Activated CD4-positive, alpha-beta T cell treated with anti-CD3 and anti-CD28 coated beads for 36 hours (primary cell): ENCODE measurements around the gene ULK2. TPM values are rescaled to one million over a fixed set of nuclear protein-coding genes. Genes with fewer than 3 reads are reported as not detected.

Source experiments
- ATAC-seq: fragments of 200-7000 bp; cut with Tn5 transposase; one replicate; pipeline ENCODE4 v1.10.0; 2021; ENCODE audit warnings: mild to moderate bottlenecking, moderate library complexity
- CTCF ChIA-PET: fragments of 350-600 bp; sonication (Branson Sonifier 250); formaldehyde crosslinking; loops from one replicate; lab custom pipeline; 2021; ENCODE audit warnings: antibody characterized with exemption; lab: Charles Lee
- POLR2A ChIA-PET: fragments of 350-600 bp; sonication (Branson Sonifier 250); formaldehyde crosslinking; loops from one replicate; lab custom pipeline; 2021; ENCODE audit warnings: antibody characterized with exemption, inconsistent platforms; lab: Charles Lee
- DNase-seq: peaks from one replicate; pipeline ENCODE4 v3.0.0-alpha.2; 2020
- H3K27ac Mint-ChIP-seq: one replicate; pipeline ENCODE4 v1.8.0; 2021; ENCODE audit warnings: mixed read lengths
- H3K27me3 Mint-ChIP-seq: one replicate; pipeline ENCODE4 v1.8.0; 2021; ENCODE audit warnings: mixed read lengths
- H3K36me3 Mint-ChIP-seq: one replicate; pipeline ENCODE4 v1.8.0; 2021; ENCODE audit warnings: low read depth, mixed read lengths
- H3K4me1 Mint-ChIP-seq: one replicate; pipeline ENCODE4 v1.8.0; 2021; ENCODE audit warnings: mixed read lengths
- H3K4me3 Mint-ChIP-seq: one replicate; pipeline ENCODE4 v1.8.0; 2021; ENCODE audit warnings: mild to moderate bottlenecking, moderate library complexity, mixed read lengths
- H3K9me3 Mint-ChIP-seq: one replicate; pipeline ENCODE4 v1.8.0; 2021; ENCODE audit warnings: low read depth, mixed read lengths
- intact Hi-C, 2 experiments: fragments of 100-400 bp; cut with DNase I in 1 of 2; cut with micrococcal nuclease in 1 of 2; formaldehyde crosslinking; loops; one replicate each; pipeline versions ENCODE4 v1.14.2 to v1.15.1; 2022 to 2024; cut with DNase I, micrococcal nuclease
- total RNA-seq, 2 experiments: library from RNA; stranded (reverse); gene quantifications; one replicate each; pipeline ENCODE4 v1.2.3, GENCODE V29; 2021

Gene ULK2
- total RNA-seq, 2 experiments from 2014 or later, result 12.9 to 13.1 TPM

DNA sequence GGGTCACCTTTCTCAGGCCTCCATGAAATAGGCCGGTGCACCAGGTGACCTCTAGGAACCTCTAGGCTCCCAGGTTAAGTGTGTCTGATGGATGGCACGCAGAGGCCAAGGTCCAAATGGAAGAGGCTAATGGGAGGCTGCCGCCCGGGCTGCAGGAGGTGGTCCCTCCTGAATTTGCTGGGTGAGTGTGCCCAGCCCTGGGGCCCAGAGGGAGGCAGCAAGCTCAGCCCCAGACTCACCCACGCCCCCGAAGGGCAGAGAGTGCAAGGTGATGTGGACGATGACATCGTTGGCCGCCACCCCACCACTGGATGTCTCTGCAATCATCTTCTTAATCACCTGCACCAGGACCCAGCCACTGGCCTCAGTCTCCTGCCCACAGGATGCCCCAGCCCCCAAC lies 129.0 kb downstream of the ULK2 start:
- H3K4me1 Mint-ChIP-seq, result no peaks in the 10 kb centered on the region
- H3K27ac Mint-ChIP-seq, result no peak overlapping the region
- no peaks in the 10 kb centered on the region for H3K9me3 Mint-ChIP-seq
- no peak for DNase-seq
- no peak for ATAC-seq
- ChIA-PET POLR2A (no interaction called here), CTCF (no interaction called here)
- no peaks in the 10 kb centered on the region for H3K27me3 Mint-ChIP-seq
- intact Hi-C loops, result no loop called here
- H3K36me3 Mint-ChIP-seq, result no peaks in the 10 kb centered on the region
- H3K4me3 Mint-ChIP-seq, result no peak overlapping the region

- no peaks in the 10 kb centered on the region for H3K36me3 Mint-ChIP-seq
Measured at GRCh38 chr17:19738073-19738449, 129.7 kb downstream of the ULK2 start.

GRCh38 chr17:19737305-19738072 lies 130.2 kb downstream of the ULK2 start:
- DNase-seq, result no peak
- intact Hi-C loops, result no loop called here
- H3K4me1 Mint-ChIP-seq, result no peaks in the 10 kb centered on the region
- no peak overlapping the region for H3K4me3 Mint-ChIP-seq
- POLR2A ChIA-PET, result no interaction called here
- H3K36me3 Mint-ChIP-seq, result no peaks in the 10 kb centered on the region
- no peak for ATAC-seq
- CTCF ChIA-PET, result no interaction called here
- H3K27ac Mint-ChIP-seq, result no peak overlapping the region
- H3K9me3 Mint-ChIP-seq, result no peaks in the 10 kb centered on the region
- no peaks in the 10 kb centered on the region for H3K27me3 Mint-ChIP-seq

More at GRCh38 chr17:19738073-19738449, 129.7 kb downstream of the ULK2 start:
- H3K27me3 Mint-ChIP-seq, result no peaks in the 10 kb centered on the region
- no peaks in the 10 kb centered on the region for H3K4me1 Mint-ChIP-seq
- intact Hi-C loops, result no loop called here
- ChIA-PET POLR2A (no interaction called here), CTCF (no interaction called here)
- no peak overlapping the region for H3K27ac Mint-ChIP-seq
- ATAC-seq (no peak), DNase-seq (no peak)
- no peak overlapping the region for H3K4me3 Mint-ChIP-seq
- H3K9me3 Mint-ChIP-seq, result no peaks in the 10 kb centered on the region

- Mint-ChIP-seq H3K27ac (no peak overlapping the region), H3K27me3 (no peaks in the 10 kb centered on the region), H3K4me1 (no peaks in the 10 kb centered on the region), H3K4me3 (no peak overlapping the region), H3K36me3 (no peaks in the 10 kb centered on the region), H3K9me3 (no peaks in the 10 kb centered on the region)
- ChIA-PET CTCF (interaction anchor here (0.9 kb wide), 1 partner anchor 9 kb away, joined by 3 read pairs; no protein-coding TSS in a partner anchor), POLR2A (no interaction called here)
- DNase-seq (no peak), ATAC-seq (no peak)
- intact Hi-C loops, result no loop called here
Measured at GRCh38 chr17:19736071-19736470, 131.7 kb downstream of the ULK2 start.

- no peak for DNase-seq
- intact Hi-C loops, result no loop called here
- ATAC-seq, result no peak
- Mint-ChIP-seq H3K27ac (no peak overlapping the region), H3K27me3 (no peaks in the 10 kb centered on the region), H3K4me1 (no peaks in the 10 kb centered on the region), H3K9me3 (no peaks in the 10 kb centered on the region), H3K4me3 (no peak overlapping the region), H3K36me3 (no peaks in the 10 kb centered on the region)
- ChIA-PET CTCF (interaction anchor here (1.0 to 3.4 kb wide), 3 partner anchors 11 to 34 kb away, joined by 3 to 16 read pairs (median 4); no protein-coding TSS in a partner anchor), POLR2A (no interaction called here)
Measured at GRCh38 chr17:19733953-19734526, 133.7 kb downstream of the ULK2 start.

DNA sequence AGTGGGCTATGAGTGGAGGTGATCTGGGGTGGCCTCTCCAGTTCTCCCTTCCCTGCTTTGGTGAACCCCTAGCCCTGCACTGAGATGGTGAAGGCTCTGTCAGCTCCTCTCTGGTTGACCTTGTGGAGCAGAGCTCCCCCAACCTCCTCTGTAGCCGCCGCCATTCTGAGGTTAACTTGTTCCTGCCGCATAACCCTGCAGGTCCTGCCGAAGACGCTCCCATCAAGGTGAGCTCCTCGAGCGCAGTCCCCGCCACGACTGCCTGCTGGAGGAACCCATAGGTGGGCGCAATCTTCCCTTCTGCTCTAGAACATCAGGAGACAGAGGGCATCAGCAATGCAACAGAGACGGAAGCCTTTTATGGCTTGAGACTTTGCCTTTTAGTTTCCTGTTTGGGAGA lies 136.1 kb downstream of the ULK2 start:
- Mint-ChIP-seq H3K4me1 (peaks cover 2% of the 10 kb centered on the region), H3K36me3 (no peaks in the 10 kb centered on the region), H3K27me3 (no peaks in the 10 kb centered on the region), H3K27ac (no peak overlapping the region), H3K4me3 (no peak overlapping the region), H3K9me3 (no peaks in the 10 kb centered on the region)
- ChIA-PET CTCF (interaction anchor here (1.0 kb wide), 1 partner anchor 36 kb away, joined by 7 read pairs; no protein-coding TSS in a partner anchor), POLR2A (no interaction called here)
- intact Hi-C loops, result no loop called here
- no peak for ATAC-seq
- no peak for DNase-seq

DNA sequence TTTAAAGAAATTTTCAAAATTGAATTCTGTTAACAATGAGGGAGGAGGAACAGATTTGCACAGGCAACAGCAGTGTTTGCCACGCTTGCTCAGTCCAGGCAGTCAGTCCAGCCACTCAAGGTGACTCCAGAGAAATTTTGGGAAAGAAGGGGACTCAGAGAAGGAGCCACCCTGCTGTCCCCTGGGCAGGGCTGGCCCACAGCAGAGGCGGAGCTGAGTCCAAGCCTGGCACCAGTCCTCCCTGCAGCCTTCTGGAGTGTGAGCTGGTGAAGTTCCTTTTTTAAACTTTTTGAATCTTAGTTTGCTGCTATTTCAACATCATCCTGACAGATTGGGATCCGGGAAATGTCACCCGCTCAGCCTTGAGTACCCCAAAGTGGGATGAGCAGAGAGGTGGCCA lies 136.9 kb downstream of the ULK2 start:
- CTCF ChIA-PET, result no interaction called here
- no peaks in the 10 kb centered on the region for H3K27me3 Mint-ChIP-seq
- POLR2A ChIA-PET, result no interaction called here
- no peak overlapping the region for H3K27ac Mint-ChIP-seq
- no peaks in the 10 kb centered on the region for H3K9me3 Mint-ChIP-seq
- intact Hi-C loops, result no loop called here
- ATAC-seq, result no peak
- no peaks in the 10 kb centered on the region for H3K36me3 Mint-ChIP-seq
- no peak overlapping the region for H3K4me3 Mint-ChIP-seq
- DNase-seq, result no peak
- peaks cover 3% of the 10 kb centered on the region for H3K4me1 Mint-ChIP-seq

- DNase-seq (no peak), ATAC-seq (no peak)
- Mint-ChIP-seq H3K9me3 (no peaks in the 10 kb centered on the region), H3K27ac (no peak overlapping the region), H3K27me3 (no peaks in the 10 kb centered on the region), H3K4me1 (peaks cover 11% of the 10 kb centered on the region), H3K4me3 (no peak overlapping the region), H3K36me3 (no peaks in the 10 kb centered on the region)
- intact Hi-C loops, result no loop called here
- ChIA-PET CTCF (no interaction called here), POLR2A (no interaction called here)
Measured at GRCh38 chr17:19729900-19730299, 137.8 kb downstream of the ULK2 start.

DNA sequence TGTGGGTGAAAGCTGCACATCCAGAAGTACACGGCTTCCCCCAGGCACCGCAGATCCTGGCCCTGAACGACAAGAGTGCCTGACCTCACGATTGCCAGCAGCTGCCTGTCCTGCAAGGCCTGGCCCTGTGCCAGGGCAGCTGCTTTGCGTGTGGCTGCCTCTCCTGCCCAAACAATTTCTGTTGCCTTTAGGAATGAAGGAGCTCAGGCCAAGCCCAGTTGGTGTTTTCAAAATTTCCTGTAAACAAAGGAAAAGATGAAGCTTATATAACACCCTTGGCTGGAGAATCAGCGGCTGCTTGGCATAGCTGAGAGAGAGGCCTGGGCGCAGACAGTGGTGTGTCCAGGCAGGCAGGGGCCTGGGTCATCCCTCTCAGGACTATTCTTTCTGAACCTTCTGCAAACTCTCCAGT lies 139.6 kb downstream of the ULK2 start:
- DNase-seq (no peak), ATAC-seq (no peak)
- POLR2A ChIA-PET, result no interaction called here
- Mint-ChIP-seq H3K4me3 (no peak overlapping the region), H3K4me1 (peaks cover 19% of the 10 kb centered on the region), H3K27me3 (no peaks in the 10 kb centered on the region), H3K36me3 (no peaks in the 10 kb centered on the region), H3K9me3 (no peaks in the 10 kb centered on the region), H3K27ac (no peak overlapping the region)
- intact Hi-C loops, result no loop called here
- CTCF ChIA-PET, result interaction anchor here (1.0 to 1.9 kb wide), 3 partner anchors 17 to 38 kb away, joined by 3 to 10 read pairs (median 3); no protein-coding TSS in a partner anchor

- DNase-seq, result no peak
- intact Hi-C loops, result no loop called here
- Mint-ChIP-seq H3K27me3 (no peaks in the 10 kb centered on the region), H3K4me3 (no peak overlapping the region), H3K36me3 (no peaks in the 10 kb centered on the region), H3K27ac (no peak overlapping the region), H3K9me3 (no peaks in the 10 kb centered on the region), H3K4me1 (peaks cover 19% of the 10 kb centered on the region)
- ATAC-seq, result no peak
- ChIA-PET POLR2A (no interaction called here), CTCF (interaction anchor here (1.2 to 1.9 kb wide), 2 partner anchors 17 to 35 kb away, joined by 3 to 10 read pairs; no protein-coding TSS in a partner anchor)
Measured at GRCh38 chr17:19727501-19728078, 140.1 kb downstream of the ULK2 start.

DNA sequence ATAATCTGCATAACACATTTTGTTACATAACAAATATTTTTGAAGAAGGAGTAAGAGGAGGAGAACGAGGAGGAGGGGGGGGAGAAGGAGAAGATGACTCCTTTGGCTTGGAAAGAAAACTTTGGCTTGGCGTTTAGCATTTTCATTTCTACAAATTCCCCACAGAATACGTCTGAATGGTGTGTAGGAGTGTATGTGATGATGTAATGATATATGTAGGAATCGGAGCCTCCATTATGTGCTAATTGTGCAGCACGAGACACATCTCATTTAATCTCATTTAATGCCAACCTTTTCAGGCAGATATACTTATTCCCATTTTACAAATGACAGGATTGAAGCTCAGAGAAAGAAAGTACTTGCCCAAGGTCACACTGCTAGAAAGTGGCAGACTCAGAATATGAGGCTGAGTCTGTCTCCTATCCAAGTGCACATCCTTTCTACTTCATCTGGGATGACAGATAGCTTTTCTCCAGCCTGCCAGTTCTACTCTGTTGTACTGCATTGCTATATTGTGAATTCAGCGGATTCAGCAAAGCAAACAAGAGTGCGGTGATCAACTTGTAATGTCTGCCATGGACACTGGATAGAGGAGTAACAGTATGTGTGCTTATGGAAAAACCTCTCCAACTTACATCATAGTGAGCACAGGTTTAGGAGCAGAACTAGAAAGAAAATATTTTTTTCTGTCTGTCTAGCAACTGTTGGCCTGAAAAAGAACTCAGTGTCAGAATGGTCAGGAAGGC lies 140.9 kb downstream of the ULK2 start:
- no peak overlapping the region for H3K27ac Mint-ChIP-seq
- ATAC-seq (no peak), DNase-seq (no peak)
- intact Hi-C loops, result no loop called here
- H3K4me3 Mint-ChIP-seq, result no peak overlapping the region
- ChIA-PET CTCF (interaction anchor here (1.0 to 1.9 kb wide), 3 partner anchors 16 to 40 kb away, joined by 3 to 10 read pairs (median 3); no protein-coding TSS in a partner anchor), POLR2A (no interaction called here)
- H3K36me3 Mint-ChIP-seq, result no peaks in the 10 kb centered on the region
- no peaks in the 10 kb centered on the region for H3K27me3 Mint-ChIP-seq
- H3K4me1 Mint-ChIP-seq, result peaks cover 19% of the 10 kb centered on the region
- no peaks in the 10 kb centered on the region for H3K9me3 Mint-ChIP-seq
